HG02678 (cell line): ENCODE measurements around the gene PSIP1.
"Not testable (repeated sequence)": the region's sequence is repeated elsewhere in the genome, so short reads cannot be mapped to it uniquely, and the experiment has no call there.

Experiments used
- ATAC-seq: cut with Tn5 transposase; IDR thresholded peaks from one replicate; pipeline ENCODE4 v1.9.1; 2021; ENCODE audit warnings: mild to moderate bottlenecking, moderate library complexity; ENCODE audit not compliant: unreplicated experiment

Gene PSIP1

DNA sequence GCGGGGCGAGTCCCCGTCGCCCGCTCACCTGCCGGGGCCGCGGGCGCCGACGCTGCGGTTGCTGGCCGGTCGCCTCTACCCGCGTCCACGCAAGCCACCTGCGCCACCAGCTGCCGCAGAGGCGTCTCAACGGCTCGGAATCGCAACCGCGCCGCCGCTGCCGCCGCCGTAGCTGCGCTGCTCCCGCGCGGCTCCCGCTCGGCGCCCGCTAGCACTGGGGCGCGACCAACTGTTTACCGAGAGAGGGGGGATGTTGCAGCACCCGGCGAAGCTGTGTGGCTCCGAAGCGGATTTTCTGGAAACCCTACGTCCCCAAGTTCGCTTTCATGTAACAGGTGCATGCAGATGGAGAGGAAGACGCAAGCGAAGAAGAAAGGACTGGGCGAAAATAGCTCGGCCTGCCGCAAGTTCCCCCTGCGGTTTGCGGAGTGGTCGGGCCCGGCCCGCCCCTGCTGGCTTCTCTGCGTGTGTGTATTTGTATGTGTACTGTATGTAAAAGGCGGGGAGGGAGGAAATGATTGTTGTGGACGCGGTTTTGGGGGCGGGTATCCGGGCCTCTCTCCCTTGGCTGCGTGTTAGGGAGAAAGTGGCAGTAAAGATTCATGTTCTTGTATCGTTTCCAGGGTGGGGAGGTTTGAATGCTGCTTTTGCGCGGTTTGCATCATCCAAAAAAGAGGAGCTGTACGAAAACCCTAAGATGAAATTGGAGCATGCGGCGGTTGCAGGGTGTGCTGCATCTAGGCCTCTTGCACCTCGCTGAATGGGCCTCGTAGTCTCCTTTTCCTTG, at the start of gene PSIP1:
PSIP1 (minus strand) TSS at position 182 of the 787 bp plus-strand sequence. CDS start 782 bp downstream, outside the sequence.
- ATAC-seq = peak; percentile 76

GRCh38 chr9:15553528-15553898, 42.7 kb upstream of the PSIP1 start:
- peak; percentile 15 for ATAC-seq

- ATAC-seq = peak; percentile 81
Observed at GRCh38 chr9:15552636-15553527, 42.1 kb upstream of the PSIP1 start, which contains the start of gene CCDC171. Gene CCDC171 (plus strand): TSS chr9:15553043. CDS start chr9:15564089, 11,046 bp downstream.

DNA sequence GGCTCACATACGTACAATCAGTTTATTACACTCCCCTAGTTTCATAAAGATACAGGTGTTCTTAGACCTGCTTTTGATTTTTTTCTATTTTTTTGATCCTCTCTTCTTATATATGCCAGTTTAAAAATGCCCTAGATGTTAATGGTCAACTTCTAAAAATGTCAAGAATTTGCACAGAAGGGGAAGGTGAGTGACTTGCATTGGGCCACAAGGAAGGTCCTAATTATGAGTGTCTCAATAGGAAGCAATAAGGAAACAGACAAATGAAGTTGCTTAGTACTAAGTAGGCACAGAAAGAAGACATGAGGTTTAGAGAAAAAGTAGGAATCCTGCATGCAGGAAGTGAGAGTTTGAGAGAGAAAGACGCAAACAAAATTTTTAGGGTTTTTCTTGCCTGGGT, 38.8 kb upstream of the PSIP1 start:
- no peak for ATAC-seq

DNA sequence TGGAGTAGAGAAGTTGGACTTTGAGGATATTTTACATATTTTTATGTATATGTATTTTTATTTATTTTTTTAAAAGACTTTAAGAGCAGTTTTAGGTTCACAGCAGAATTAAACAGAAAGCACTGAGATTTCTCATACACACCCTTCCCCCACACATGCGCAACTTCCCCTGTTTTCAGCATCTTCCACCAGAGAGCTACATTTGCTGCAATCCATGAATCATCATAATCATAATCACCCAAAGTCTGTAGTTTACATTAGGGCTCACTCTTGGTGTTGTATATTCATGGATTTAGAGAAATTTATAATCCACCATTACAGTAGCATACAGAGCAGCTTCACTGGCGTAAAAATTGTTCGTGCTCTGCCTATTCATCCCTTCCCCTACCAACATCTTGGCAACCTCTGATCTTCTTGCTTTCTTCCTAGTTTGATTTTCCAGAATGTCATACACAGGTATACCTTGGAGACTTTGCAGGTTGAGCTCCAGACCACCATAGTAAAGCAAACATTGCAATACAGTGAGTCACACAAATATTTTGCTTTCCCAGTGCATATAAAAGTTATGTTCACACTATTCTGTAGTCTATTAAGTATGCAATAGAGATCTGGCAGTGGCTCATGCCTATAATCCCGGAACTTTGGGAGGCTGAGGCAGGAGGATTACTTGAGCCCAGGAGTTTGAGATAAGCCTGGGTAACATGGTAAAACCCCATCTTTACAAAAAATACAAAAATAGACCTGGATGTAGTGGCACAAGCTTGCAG, 32.5 kb upstream of the PSIP1 start:
- no peak for ATAC-seq

- ATAC-seq = no peak
Observed at GRCh38 chr9:15542624-15543023, 31.9 kb upstream of the PSIP1 start.

DNA sequence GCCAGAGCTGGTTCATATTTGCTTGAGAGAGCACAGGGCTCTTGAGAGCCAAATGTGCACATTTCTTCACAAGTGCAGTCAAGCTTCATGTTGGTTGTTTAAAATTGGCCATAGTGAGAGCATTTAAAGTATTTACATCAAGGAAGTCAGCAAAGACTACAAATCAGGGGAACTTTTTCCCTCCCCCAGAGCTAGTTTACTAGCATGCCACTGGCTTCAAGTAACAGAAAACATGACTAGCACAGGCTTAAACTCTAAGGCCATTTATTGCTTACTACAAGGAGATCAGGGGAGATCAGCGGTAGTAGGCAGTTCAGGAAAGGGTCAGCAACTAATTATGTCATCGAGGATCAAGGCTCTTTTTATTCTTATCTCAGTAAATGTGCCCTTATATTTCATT, 31.1 kb upstream of the PSIP1 start:
- no peak for ATAC-seq

GRCh38 chr9:15531380-15531779, 20.6 kb upstream of the PSIP1 start:
- no peak for ATAC-seq

DNA sequence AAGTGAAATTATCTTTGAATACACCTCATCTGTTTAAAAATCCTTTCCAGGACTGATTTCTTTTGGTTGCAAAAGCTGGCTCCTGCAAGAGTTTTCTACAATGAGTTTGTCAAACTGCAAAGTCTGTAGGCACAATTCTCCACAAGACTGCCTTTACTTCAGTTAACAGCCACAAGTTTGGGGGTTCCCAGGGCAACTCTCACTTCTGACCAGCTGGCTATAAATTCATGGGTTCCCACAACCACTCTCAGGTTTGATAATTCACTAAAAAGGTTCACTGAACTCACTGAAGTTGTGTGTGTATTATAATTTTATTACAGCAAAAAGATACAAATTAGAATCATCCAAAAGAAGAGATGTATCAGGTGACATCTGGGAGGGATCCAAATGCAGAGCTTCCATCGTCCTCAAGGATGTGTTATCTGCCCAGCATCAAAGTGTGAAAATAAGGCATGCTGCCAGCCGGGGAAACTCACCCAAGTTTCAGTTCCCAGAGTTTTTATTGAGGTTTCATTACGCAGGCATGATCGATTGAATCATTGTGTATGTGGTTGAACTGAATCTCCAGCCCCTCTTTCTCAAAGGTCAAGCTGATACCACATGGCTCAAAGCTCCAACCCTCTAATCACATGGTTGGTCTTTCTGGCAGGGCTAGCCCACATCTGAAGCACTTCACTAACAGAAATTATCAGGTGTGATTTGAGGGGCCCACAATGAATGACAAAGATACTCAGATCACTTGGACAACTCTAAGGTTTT, 19.0 kb upstream of the PSIP1 start:
- ATAC-seq = peak; percentile 82

DNA sequence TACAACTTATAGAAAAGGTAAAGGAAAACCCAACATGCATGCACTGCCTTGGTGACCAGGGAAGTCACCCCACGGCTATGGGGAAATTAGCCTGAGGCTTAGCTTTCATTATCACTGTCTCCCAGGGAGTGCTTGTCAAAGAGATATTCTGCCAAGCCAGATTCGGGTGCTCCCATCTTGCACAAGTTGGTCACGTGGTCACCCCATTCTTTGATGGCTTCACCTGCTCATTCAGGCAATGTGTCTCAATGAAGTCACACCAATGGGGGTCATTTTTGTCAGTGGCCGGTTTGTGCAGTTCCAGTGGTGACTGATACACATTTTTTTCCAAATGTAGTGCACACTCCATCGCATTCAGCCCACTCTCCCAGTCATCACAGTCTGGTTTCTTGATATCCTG, 16.3 kb upstream of the PSIP1 start:
- not testable (repeated sequence) for ATAC-seq

DNA sequence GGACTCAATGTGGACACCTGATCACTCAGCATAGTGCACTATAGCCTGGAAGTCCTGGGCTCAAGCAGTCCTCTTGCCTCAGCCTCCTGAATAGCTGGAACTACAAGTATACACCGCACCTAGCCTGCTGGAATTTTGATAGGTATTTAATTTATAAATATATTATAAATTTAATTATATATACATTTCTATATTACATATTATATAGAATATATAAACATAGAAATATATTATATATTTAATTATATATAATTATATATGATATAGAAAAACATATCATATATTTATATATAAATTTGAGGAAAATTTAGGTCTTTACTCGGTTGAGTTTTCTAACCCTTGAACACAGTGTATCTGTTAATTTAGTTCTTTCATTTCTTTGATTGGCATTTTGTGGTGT, 15.2 kb upstream of the PSIP1 start:
- no peak for ATAC-seq

DNA sequence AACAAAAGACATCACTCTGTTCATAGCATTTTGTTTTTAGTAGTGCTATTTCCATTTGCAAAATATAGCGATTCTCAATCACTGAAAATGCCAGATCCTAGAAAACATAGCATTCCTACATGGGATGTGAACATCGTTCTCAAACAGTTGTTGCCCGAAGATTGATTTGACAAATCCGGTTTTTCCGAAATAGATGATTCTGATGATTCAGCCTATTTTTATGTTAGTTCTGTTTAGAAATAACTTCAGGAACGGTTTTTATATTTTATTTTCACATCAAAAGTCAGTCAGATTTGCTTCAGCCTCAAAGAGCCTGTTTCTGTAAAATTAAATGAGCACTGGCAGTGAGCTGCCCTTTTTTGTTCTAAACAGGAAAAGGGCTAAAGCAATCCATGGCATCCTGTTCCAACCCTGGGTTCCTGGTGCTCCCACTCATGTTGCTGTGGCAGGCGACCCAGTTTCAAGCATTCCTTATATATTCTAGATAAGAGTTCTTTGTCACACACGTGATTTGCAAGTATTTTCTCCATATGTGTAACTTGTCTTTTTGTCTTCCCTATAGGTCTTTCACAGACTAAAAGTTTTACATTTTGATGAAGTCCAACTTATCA, 14.2 kb upstream of the PSIP1 start:
- no peak for ATAC-seq

DNA sequence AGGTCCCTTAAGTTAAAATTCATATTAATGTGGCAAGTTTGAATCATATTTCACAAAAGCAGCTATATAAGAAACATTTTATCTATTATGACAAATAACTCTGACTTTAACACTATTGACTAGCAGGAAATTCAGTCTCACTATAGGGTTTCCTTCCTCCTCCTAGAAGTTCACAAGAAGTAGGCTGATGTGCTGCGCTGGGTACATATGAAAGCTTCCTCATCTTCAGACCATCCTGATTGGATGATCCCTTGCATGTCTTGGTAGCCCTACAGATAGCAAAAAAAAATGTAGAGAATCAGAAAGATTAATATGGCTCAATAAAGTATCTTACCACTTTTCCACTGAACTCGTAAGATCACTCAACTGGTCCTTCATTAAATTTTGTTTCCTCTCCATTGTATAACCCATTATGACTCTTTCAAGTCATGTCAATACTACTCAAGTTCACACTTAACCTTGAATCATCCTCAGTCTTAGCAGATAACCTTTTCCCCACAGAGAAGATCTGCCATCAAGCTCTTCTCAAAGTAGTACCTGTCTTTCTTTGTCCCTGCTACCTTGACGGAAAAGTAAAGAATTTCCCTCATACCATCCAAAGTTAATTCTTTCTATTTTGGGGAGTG, 11.5 kb upstream of the PSIP1 start:
- ATAC-seq = no peak

DNA sequence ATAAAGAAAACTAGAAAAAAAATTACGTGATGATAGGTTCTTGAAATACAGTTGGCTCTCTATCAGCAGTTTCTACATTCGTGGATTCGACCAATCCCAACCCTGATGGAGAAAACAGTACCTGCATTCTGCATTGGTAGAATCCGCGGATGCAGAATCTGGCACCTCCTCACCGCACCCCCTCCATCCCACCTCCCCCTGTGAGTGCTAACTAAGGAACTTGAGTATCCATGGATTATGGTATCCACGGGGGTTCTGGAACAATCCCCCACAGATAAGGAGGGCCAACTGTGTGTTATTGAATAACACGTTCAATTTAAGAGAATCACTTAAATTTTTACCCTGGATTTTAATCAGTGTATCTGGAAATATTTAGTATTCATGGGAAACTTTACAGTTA, 10.5 kb upstream of the PSIP1 start:
- ATAC-seq = no peak

DNA sequence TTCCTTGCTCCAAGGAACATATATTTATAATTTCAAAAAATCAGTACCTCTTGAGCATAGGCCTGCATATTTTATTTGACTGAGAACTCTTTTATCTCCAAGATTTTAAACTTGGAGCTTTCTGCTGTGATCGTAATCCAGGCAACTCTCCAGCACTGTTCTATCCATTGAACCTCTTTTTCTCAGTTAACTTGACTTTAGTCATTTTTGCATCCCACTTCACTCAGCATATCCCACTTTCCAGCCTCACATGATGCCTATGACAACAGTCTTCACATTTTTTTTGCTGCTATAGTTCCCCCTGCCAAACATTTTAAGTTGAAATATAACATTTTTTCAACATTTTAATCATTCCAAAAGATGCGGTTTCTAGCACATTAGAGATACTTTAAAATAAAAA, 9.1 kb upstream of the PSIP1 start:
- ATAC-seq = no peak

DNA sequence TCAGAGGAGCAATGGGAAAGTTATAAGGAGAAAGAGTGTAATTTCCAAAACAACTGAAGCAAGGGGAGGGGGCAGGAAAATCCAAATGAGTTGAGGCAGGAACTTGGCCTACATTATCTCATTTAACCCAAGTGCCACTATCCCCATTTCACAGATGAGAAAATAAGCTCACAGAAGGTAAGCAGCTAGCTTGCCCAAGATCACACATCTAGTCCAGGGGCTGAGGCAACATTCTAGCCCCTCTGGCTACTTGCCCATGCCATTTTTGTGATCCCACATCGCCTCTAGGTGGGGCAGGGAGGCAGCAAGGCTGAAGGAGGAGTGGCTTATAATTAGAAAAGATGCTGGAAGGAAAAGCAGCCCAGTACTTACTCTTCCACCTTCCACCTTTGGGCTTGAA, 2.6 kb upstream of the PSIP1 start:
- ATAC-seq = no peak

DNA sequence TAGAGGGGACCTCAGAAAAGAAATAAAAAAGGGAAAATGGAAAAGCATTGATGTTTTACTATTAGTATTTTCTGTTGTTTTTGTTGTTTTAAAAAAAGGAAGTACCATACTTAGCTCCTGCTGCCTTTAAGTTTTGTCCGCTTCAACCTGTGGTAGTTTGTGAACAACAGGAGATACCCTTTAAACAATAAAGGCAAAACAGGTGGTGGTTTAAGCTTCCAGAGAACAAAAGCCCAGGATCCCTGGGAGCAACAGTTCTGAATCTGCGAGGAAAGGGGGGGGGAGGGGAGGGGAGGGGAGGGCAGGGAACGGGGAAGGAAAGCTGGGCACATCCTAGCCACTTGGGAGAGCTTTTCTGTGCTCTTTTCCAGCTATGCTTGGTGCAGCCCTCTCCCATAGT, 2.1 kb upstream of the PSIP1 start:
- ATAC-seq = no peak

- no peak for ATAC-seq
Observed at GRCh38 chr9:15512204-15512603, 1.4 kb upstream of the PSIP1 start.

DNA sequence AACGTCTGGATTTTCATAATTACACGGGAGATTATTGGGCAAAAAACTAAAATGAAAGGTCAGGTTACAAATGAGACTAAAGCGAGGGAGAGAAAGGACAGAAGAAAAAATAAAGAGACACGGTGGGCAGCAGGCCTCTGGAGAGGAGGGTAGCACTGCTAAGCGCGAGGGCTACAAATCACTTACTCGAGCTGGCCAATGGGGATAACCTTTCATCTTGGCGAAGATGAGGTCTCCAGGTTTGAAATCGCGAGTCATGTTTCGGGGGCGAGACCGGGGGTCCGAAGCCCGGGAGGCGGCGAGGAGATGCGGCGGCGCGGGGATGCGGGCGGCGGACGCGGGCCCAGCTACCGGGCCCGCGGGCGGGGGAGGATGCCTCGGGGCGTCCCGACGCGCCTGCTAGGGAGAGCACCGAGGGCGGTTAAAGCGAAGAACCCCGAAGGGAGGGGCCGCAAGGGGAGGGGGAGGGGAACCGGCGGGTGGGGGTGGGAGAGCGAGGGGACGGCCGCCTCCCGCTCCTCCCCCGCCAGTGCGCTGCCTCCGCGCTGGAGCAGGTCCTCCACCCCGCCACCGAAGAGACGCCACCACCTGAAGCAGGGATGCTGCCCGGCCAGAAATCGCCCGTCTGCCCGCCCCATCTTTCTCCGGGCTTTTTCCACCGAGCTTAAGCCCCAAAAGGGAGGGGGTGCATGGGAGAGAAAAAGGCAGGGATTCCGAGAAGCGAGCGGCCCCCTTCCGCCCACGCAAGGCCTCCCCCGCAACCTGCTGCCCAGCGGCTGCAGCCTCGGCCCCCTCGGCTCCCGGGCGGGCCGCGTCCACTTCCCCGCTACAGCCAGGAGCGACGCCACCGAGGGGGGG, 610 bp downstream of the PSIP1 start:
- ATAC-seq = peak; percentile 38
